Measurements from ENCODE around the gene TBCD.

The TBCD gene

GRCh38 chr17:82795615-82796014 lies 43.8 kb downstream of the TBCD start:
- no peak overlapping the region for H3K27ac ChIP-seq
- no peak for TF ChIP-seq CTCF (IDR thresholded peaks at IDR 0.05)

GRCh38 chr17:82797061-82797460 lies 45.2 kb downstream of the TBCD start:
- no peak overlapping the region for H3K27ac ChIP-seq
- TF ChIP-seq CTCF (IDR thresholded peaks at IDR 0.05) (no peak), ZFX (IDR thresholded peaks at IDR 0.05; ENCODE audit: borderline replicate concordance) (no peak)

- no peak overlapping the region for H3K27ac ChIP-seq
- no peak for TF ChIP-seq ZFX (IDR thresholded peaks at IDR 0.05; ENCODE audit: borderline replicate concordance)
- no peak for TF ChIP-seq CTCF (IDR thresholded peaks at IDR 0.05)
These were observed 46.9 kb downstream of the TBCD start for GRCh38 chr17:82798752-82799151.

GRCh38 chr17:82799591-82799990 lies 47.7 kb downstream of the TBCD start:
- no peak for TF ChIP-seq CTCF (IDR thresholded peaks at IDR 0.05)
- TF ChIP-seq ZFX (IDR thresholded peaks at IDR 0.05; ENCODE audit: borderline replicate concordance) = no peak
- H3K27ac ChIP-seq = no peak overlapping the region

GRCh38 chr17:82800885-82801284 lies 49.0 kb downstream of the TBCD start:
- no peak for TF ChIP-seq CTCF (IDR thresholded peaks at IDR 0.05)
- no peak for TF ChIP-seq ZFX (IDR thresholded peaks at IDR 0.05; ENCODE audit: borderline replicate concordance)
- no peak overlapping the region for H3K27ac ChIP-seq

- TF ChIP-seq CTCF (IDR thresholded peaks at IDR 0.05) = no peak
- TF ChIP-seq ZFX (IDR thresholded peaks at IDR 0.05; ENCODE audit: borderline replicate concordance) = no peak
- no peak overlapping the region for H3K27ac ChIP-seq
These were observed 49.6 kb downstream of the TBCD start for GRCh38 chr17:82801377-82801970.

GRCh38 chr17:82802075-82802780 lies 50.4 kb downstream of the TBCD start:
- H3K27ac ChIP-seq = no peak overlapping the region
- no peak for TF ChIP-seq CTCF (IDR thresholded peaks at IDR 0.05)
- TF ChIP-seq ZFX (IDR thresholded peaks at IDR 0.05; ENCODE audit: borderline replicate concordance) = no peak

Measured in 22Rv1 (cell line).